ENCODE data around the gene PRKG1.
"Not testable (repeated sequence)": the region's sequence is repeated elsewhere in the genome, so short reads cannot be mapped to it uniquely, and the experiment has no call there.

Gene PRKG1

GRCh38 chr10:51227897-51228713 lies 153.8 kb downstream of the PRKG1 start:
- DNase-seq (ENCODE audit: low spot score) = no peak

DNA sequence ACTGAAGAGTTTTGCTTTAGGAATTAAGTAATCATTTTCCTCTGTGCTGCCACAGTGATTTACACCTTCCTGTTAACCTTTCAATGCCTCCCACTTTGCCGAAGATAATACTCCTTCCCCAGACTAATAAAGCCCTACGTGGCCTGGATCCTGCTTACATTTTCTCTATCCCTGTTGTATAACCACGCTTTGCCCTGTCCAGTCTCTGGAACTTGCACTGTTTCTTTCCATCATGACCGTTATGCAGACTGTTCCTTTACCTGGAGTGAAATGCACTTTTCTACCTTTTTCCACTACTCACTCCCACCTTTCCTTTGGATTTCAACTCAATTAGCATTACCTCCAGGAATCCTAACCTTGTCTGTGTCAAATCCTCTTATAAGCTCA lies 154.4 kb downstream of the PRKG1 start:
- no peak for DNase-seq (ENCODE audit: low spot score)

GRCh38 chr10:51230887-51231585 lies 156.7 kb downstream of the PRKG1 start:
- no peak for DNase-seq (ENCODE audit: low spot score)

- no peak for DNase-seq (ENCODE audit: low spot score)
Observed at GRCh38 chr10:51231754-51232153, 157.5 kb downstream of the PRKG1 start.

GRCh38 chr10:51233337-51234100 lies 159.2 kb downstream of the PRKG1 start:
- no peak for DNase-seq (ENCODE audit: low spot score)

DNA sequence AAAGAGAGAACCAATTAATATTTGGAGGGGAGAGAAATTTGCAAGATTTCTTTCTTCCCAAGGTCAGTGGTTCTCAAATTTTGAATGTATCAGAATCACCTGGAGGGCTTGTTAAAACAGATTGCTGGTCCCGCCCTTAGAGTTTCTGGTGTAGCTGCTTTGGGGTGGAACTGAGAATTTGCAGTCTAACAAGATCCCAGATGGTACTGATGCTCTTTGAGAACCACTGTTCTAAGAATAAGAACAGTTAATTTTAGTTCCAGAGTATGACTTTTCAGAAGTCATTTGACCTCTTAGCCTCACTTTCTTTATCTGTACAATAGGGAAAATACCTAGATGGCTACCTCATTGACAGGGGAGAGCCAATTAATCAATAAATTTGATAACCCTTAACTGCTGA lies 161.6 kb downstream of the PRKG1 start:
- no peak for DNase-seq (ENCODE audit: low spot score)

GRCh38 chr10:51239006-51239405 lies 164.7 kb downstream of the PRKG1 start:
- no peak for DNase-seq (ENCODE audit: low spot score)

DNA sequence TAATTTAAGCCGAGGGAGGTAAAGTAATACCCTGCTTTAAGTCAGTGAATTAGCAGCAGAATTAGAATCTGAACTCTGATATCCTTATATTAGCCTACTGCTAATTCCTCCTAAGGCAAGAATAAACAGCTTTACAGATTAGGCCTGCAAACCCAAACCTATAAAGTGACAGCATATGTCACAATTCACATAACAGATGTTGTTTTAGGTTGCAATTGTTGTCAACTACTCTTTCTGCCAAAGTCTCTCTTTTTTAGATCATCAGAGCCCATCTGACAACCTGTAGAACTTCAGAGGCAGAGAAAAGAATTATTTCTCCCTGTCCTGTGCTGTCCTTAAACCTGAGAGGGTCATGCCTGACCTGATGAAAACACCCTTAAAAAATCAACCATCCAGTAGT lies 167.2 kb downstream of the PRKG1 start:
- DNase-seq (ENCODE audit: low spot score) = no peak

GRCh38 chr10:51242393-51242792 lies 168.1 kb downstream of the PRKG1 start:
- no peak for DNase-seq (ENCODE audit: low spot score)

DNA sequence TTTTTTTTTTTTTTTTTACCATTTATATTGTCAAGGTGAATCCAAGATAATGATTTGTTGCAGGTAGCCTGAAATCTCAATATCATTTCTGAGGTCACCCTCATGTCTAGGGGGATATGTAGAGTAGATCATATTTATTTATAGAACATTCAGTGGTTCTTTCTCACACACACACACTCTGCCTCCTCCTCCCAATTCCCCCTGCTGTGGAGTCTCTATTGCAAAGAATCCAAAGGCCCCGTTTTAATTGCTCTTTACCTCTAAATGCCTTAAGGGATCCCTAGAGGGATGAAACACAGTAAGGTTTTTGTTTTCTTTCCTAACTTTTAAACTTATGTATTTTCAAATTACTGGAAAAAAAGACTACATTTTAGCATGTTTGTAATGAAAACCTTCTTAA lies 170.0 kb downstream of the PRKG1 start:
- DNase-seq (ENCODE audit: low spot score) = no peak

DNA sequence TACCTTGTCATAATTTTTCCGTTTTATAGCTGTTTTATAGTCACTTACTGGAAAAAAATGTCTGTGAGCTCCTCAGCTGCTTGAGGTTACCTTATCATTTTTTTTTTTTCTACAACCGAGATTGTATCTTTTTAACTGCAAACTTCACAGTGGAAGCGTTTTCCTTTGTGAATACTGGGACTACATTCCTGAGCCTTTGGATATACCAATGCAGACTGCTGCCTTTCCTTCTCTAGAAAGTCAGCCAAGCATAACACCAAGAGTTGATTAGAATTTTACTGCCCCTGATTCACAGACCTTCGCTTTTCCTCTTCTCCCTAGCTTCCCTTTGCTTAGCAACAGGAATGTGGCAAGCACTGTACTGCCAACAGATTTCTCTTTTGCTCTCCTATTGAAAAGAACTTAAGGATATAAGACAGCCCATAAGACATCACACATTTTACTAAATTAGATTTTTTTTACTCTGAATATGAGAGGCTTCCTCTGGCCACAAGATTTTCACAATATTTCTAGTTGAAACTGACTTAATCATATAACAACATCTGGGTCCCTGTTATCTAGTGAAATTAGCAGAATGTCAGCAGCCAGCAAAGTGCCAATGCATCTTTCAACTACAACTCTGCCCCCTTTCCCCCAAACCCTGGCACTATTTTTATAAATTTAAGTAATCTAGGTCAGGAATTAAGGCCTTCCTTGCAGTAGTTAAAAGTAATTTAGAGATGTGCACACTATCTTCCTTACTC lies 170.6 kb downstream of the PRKG1 start:
- DNase-seq (ENCODE audit: low spot score) = no peak

DNA sequence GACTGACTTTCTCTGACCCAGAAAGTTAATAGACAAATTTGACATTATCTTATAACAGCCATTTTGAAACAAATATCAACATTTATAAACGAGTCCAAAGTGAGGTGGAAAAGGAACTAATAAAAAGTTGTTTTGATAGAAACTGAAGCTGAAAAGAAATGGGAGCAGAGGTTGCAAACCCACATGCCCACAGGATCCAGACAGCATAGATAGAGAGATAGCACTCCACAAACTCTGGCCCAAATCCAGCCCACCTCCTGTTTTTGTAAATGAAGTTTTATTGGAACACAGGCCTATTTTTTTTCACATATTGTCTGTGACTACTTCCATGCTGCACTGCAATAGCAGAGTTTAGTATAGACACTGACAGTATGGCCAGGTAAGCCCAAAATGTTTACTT lies 171.9 kb downstream of the PRKG1 start:
- DNase-seq (ENCODE audit: low spot score) = no peak

GRCh38 chr10:51250278-51250920 lies 176.1 kb downstream of the PRKG1 start:
- no peak for DNase-seq (ENCODE audit: low spot score)

GRCh38 chr10:51251110-51251509 lies 176.8 kb downstream of the PRKG1 start:
- DNase-seq (ENCODE audit: low spot score) = no peak

DNA sequence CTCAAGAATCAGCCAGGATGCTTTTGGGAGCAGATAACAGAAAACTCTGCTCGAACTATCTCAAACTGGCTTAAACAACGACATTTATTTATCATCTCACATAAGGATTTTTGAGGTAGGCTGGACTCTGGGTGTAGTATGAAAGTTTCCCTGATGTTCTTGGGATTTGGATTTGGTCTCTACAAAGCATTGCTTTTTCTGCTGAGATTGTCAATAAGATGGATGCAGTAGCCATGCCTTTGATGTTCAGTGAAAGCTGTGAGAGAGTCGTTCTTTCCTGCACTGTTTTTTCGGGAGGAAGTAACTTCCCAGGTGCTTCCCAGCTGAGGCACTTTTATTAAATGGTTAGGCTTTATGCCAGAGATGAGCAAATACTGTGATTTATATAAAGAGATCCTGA lies 181.1 kb downstream of the PRKG1 start:
- DNase-seq (ENCODE audit: low spot score) = no peak

- no peak for DNase-seq (ENCODE audit: low spot score)
Observed at GRCh38 chr10:51257511-51258248, 183.4 kb downstream of the PRKG1 start.

DNA sequence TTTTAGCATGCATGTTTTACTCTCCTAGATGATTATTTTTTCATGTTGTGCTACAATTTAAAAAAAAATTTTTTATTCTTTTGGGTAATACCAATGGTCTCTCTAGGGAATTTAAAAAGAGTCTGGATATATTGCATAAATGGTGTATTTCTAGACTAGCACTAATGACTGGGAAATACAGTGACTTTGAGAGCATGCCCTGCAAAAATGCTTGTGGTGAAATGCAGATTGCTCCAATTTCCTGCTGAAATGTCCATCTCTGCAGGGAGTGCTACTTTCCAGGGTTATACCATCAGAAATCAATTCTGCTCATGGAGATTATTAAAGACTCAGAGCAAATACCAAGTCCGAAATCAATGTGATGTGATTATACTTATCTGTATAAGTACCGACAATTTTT lies 186.1 kb downstream of the PRKG1 start:
- DNase-seq (ENCODE audit: low spot score) = no peak

- DNase-seq (ENCODE audit: low spot score) = no peak
Observed at GRCh38 chr10:51266496-51266895, 192.2 kb downstream of the PRKG1 start.

GRCh38 chr10:51267980-51268570 lies 193.8 kb downstream of the PRKG1 start:
- DNase-seq (ENCODE audit: low spot score) = not testable (repeated sequence)

- no peak for DNase-seq (ENCODE audit: low spot score)
Observed at GRCh38 chr10:51269821-51270220, 195.5 kb downstream of the PRKG1 start.
